IPS-NIHi11 (cell line): ENCODE results near the gene ATOSA.
A peak's percentile ranks its signal among the peaks of the same experiment; 100 is the strongest.

Experiments
- DNase-seq: peaks from one replicate; pipeline ENCODE4 v3.0.0; 2012; ENCODE audit warnings: mixed read lengths, low spot score

ATOSA gene

GRCh38 chr15:52652286-52652685, 26.9 kb downstream of the ATOSA start:
- DNase-seq = no peak

GRCh38 chr15:52651868-52652267, 27.3 kb downstream of the ATOSA start:
- DNase-seq = peak; percentile 81

GRCh38 chr15:52651114-52651513, 28.1 kb downstream of the ATOSA start:
- DNase-seq = no peak

DNA sequence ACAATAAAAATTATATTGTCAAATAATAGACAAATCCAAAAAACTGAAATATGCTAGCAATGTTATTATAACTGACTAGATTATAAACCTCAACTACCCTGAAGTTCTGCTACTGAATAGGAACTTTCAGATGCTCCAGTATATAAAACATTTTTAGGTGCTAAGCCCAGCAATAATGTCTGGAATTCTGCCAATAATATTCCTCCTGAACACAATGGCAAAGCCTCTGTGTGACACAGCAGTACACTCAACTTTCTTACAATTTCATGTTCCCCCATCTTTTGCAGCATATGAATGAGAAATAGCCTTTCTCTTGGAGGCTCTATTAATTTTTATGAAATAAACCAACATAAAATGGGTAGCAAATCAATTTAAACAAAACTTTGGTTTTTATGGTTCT, 29.5 kb downstream of the ATOSA start:
- DNase-seq = no peak

DNA sequence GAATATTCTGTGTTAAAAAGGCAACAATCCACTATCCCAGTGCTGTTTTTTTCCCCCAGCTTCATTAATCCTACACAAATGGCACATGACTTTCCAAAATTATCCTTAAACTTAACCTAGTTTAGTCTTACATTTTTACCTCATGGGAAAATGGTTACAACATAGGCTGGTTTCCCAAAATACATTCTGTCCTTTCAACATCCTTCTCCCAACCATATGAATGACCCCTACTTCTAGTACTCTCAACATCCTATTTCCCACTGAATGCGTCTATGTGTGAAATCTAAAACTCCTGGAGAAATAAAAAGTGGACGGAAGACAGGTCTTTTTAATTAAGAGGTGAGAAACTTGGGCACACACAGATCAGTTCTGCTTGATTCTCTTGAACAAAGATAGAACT, 33.3 kb downstream of the ATOSA start:
- DNase-seq = no peak

DNA sequence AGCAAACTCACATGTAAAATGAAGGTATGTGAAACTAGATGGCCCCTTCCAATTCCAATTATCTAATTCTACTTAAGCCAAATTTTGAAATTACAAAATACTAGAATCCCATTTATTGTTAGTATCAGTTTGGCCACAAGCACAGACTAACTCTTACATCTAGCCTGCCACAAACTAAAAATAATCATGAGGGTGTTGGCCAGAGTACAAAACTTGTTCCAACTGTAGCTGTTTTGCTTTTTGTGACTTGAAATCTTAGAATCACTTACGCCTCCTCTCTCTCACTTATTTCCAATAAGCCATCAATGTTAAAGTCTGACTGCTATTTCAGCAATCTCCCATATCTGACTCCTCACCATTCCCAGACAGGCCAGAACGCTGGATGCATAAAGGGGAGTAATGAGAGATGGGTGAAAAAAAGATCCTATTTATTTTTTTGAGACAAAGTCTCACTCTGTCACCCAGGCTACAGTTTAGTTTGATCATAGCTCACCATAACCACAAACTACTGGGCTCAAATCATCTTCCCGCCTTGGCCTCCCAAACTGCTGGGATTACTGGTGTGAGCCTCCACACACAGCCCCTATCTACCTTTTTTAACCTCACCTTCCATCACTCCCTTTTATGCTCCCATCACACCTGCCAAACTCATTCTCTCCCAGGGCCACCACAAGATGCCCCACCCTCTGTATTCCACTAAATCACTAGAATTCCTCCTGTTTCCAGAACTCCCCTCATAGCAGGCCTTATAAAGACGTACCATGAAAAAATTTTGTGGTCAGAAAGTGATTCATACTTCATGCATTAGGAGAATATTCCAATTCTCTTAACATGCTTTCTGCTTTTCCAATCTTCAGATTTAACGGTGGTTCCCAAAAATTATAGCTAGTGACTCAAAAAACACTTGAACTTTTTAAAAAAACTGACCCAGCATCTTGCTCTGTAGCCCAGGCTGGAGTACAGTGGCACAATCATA, 36.5 kb downstream of the ATOSA start:
- DNase-seq = no peak

DNA sequence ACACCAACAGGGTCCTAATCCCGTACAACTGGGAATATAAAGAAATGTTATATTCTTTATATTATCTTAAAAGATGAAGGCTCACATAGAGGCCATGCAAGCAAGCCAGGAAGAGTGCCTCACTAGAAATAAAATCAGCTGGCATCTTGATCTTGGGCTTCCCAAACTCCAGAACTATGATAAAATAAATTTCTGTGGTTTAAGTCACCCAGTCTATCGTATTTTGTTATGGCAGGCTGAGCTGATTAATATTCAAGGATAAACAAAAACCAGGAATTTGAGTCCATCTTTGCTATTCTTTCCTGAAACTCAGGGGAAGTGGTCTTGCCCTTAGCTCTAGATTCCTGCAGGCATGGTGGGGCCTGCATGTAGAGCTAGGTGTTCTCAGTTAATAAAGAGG, 42.7 kb downstream of the ATOSA start:
- DNase-seq = no peak

DNA sequence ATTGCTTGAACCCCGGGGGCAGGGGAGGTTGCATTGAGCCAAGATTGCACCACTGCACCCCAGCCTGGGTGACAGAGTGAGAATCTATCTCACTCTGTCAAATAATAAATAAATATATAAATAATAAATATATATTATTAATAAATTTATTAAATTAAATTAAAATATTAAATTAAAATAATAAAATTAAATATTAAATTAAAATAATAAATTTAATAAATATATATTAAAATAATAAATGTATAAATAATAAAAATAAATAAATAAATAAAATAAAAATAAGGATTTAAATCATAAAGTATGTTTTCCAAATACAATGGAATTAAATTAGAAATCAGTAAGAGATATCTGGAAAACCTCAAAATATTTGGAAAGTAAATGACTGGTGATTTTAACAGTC, 43.3 kb downstream of the ATOSA start:
- no peak for DNase-seq
